A549 (cell line): Measurements from ENCODE around the gene MUC2. TPM values are rescaled to one million over a fixed set of nuclear protein-coding genes. Genes with fewer than 3 reads are reported as not detected.

ENCODE experiments used
- ATAC-seq, 2 experiments: fragments of 200-7000 bp in 1 of 2; fragments of >200 bp in 1 of 2; cut with Nextera tagmentation in 1 of 2; cut with Tn5 transposase in 1 of 2; 3 replicates each; pipeline versions ENCODE4 v1.8.0 to v1.9.1; 2018 to 2020; ENCODE audit warnings: mild to moderate bottlenecking in 1 of 2, moderate library complexity in 1 of 2
- CTCF ChIA-PET: fragments of 300-600 bp; sonication (Branson Sonifier 250); formaldehyde crosslinking; extraction: SDS; loops from one replicate; lab custom pipeline; 2021; ENCODE audit warnings: antibody characterized with exemption, inconsistent platforms; lab: Yijun Ruan, JAX
- POLR2A ChIA-PET: fragments of 350-600 bp; formaldehyde crosslinking; extraction: SDS; loops from one replicate; lab custom pipeline; 2021; ENCODE audit warnings: antibody characterized with exemption, inconsistent platforms; lab: Yijun Ruan, JAX
- DNase-seq, 2 experiments: peaks; one replicate each; pipeline versions ENCODE4 v3.0.0 to v3.0.0-alpha.2; 2011 to 2016; ENCODE audit warnings: low read depth in 1 of 2, low spot score in 1 of 2
- FAIRE-seq: peaks from 2 replicates; lab custom pipeline; 2011; peaks lifted over from hg19 to GRCh38; lab: Jason Lieb, UNC
- H3K27ac ChIP-seq, 2 experiments: fragments of >200 bp; sonication (Bioruptor Twin); formaldehyde crosslinking; 3 replicates each; pipeline ENCODE4 v1.5.1; 2016 to 2017
- H3K4me1 ChIP-seq: fragments of >200 bp; sonication (Bioruptor Twin); formaldehyde crosslinking; 3 replicates; pipeline ENCODE4 v1.6.1; 2016
- H3K4me2 ChIP-seq: fragments of >200 bp; sonication (Bioruptor Twin); formaldehyde crosslinking; 3 replicates; pipeline ENCODE4 v1.6.1; 2016
- H3K4me3 ChIP-seq: fragments of >200 bp; sonication (Bioruptor Twin); formaldehyde crosslinking; 3 replicates; pipeline ENCODE4 v1.5.1; 2016
- H3K9me3 ChIP-seq: fragments of >200 bp; sonication (Bioruptor Twin); formaldehyde crosslinking; 3 replicates; pipeline ENCODE4 v1.6.1; 2016
- BHLHE40 ChIP-seq: IDR thresholded peaks from 2 replicates; pipeline ENCODE4 v1.6.1; 2012; ENCODE audit warnings: low read depth, low read length, inconsistent platforms
- CBX8 ChIP-seq: fragments of 200-600 bp; sonication (generic); IDR thresholded peaks from 2 replicates; pipeline ENCODE4 v1.6.1; 2016
- CEBPB ChIP-seq, 2 experiments: fragments of >200 bp in 1 of 2; sonication (Bioruptor Twin) in 1 of 2; formaldehyde crosslinking in 1 of 2; IDR thresholded peaks; 2 replicates each; pipeline ENCODE4 v1.6.1; 2012 to 2016
- CHD2 ChIP-seq: fragments of 150-350 bp; IDR thresholded peaks from 2 replicates; pipeline ENCODE4 v1.6.1; 2014; ENCODE audit warnings: low read length; ENCODE audit not compliant: partially characterized antibody
- FOSB ChIP-seq: fragments of 250-450 bp; sonication (Bioruptor Pico); IDR thresholded peaks from 2 replicates; pipeline ENCODE4 v1.5.0; 2020; ENCODE audit warnings: mild to moderate bottlenecking, moderate library complexity
- NFE2L2 ChIP-seq: fragments of 150-350 bp; conservative IDR thresholded peaks from 2 replicates; pipeline ENCODE4 v1.6.1; 2014; ENCODE audit warnings: low read length
- PBX3 ChIP-seq: IDR thresholded peaks from 2 replicates; pipeline ENCODE4 v1.6.1; 2012
- POLR2AphosphoS2 ChIP-seq: conservative IDR thresholded peaks from 2 replicates; pipeline ENCODE4 v1.6.1; 2012; ENCODE audit warnings: low read length, improper control_type of control experiment, inconsistent platforms
- RFX5 ChIP-seq: fragments of 450-650 bp; IDR thresholded peaks from 2 replicates; pipeline ENCODE4 v1.7.1; 2014; ENCODE audit warnings: antibody characterized with exemption, mild to moderate bottlenecking, moderate library complexity
- TP53 ChIP-seq: fragments of 250-450 bp; sonication (Bioruptor Pico); IDR thresholded peaks from 2 replicates; pipeline ENCODE4 v1.5.0; 2021; ENCODE audit warnings: mild to moderate bottlenecking, moderate library complexity
- WGBS: methylation state at CpG from one replicate; pipeline ENCODE4 v1.1.6; 2017; ENCODE audit errors: missing lambda C conversion rate; 5-methylcytosine and 5-hydroxymethylcytosine counted together
- polyA plus RNA-seq, 4 experiments: library from polyadenylated mRNA; depleted of rRNA in 3 of 4; stranded (reverse); fragments of >200 nt; fragmentation: RNase III in 1 of 4; extraction: RNeasy Plus Mini Kit Qiagen cat#74134 plus additional on column Dnase treatment in 1 of 4; gene quantifications; 2 replicates in 3 of 4; 3 replicates in 1 of 4; pipeline ENCODE4 v1.2.3, GENCODE V29; 2011 to 2017
- TF ChIP-seq, protein P1 (sequence below): IDR thresholded peaks from 2 replicates; pipeline ENCODE4 v1.6.1; 2012
- TF ChIP-seq, protein P2 (sequence below): fragments of >200 bp; sonication (Bioruptor Twin); formaldehyde crosslinking; IDR thresholded peaks from 2 replicates; pipeline ENCODE4 v1.6.1; 2016
- TF ChIP-seq, protein P3 (sequence below): fragments of 200-600 bp; sonication (generic); IDR thresholded peaks from 2 replicates; pipeline ENCODE4 v1.6.1; 2016; ENCODE audit warnings: antibody characterized with exemption, mild to moderate bottlenecking, moderate library complexity
- TF ChIP-seq, protein P4 (sequence below): fragments of 150-350 bp; IDR thresholded peaks from 2 replicates; pipeline ENCODE4 v1.6.1; 2014; ENCODE audit warnings: low read depth, mild to moderate bottlenecking, low read length

The MUC2 gene
- polyA plus RNA-seq, 2 of the 4 experiments (the other 2 are of a cell fraction): 0.01 to 0.03 TPM

DNA sequence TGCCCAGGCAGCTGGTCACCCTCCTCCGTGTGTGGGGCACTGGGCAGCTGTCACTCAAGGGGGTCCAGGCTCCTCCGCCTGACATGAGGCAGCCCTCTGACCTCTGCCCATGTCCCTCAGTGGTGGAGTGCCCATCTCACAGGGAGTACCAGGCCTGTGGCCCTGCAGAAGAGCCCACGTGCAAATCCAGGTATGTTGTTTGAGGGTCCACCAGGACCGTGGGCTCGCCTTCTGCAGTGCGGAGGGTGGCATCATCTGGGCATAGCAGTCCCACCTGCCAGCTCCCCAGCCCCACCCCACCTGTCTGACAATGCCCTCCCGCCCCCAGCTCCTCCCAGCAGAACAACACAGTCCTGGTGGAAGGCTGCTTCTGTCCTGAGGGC lies 30.5 kb downstream of the MUC2 start:
- no peaks in the 10 kb centered on the region for H3K4me1 ChIP-seq
- FAIRE-seq (no peak), ATAC-seq (no peak), DNase-seq (no peak)
- ChIA-PET POLR2A (no interaction called here), CTCF (no interaction called here)
- H3K9me3 ChIP-seq: peaks cover 4% of the 10 kb centered on the region; the same call in 1 of the 3 replicates
- no peak overlapping the region for H3K4me3 ChIP-seq
- no peak overlapping the region for H3K27ac ChIP-seq
- 79% methylated on average over 5 of the region's 7 CpGs for WGBS
- no peak overlapping the region for H3K4me2 ChIP-seq
- no peak for TF ChIP-seq TP53
- TF ChIP-seq, protein P1, sequence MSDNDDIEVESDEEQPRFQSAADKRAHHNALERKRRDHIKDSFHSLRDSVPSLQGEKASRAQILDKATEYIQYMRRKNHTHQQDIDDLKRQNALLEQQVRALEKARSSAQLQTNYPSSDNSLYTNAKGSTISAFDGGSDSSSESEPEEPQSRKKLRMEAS: no peak
- TF ChIP-seq PBX3: no peak
- no peak for TF ChIP-seq POLR2AphosphoS2
- no peak for TF ChIP-seq RFX5
- TF ChIP-seq NFE2L2: no peak
- TF ChIP-seq CHD2: no peak
- TF ChIP-seq BHLHE40: no peak
- TF ChIP-seq, protein P2, sequence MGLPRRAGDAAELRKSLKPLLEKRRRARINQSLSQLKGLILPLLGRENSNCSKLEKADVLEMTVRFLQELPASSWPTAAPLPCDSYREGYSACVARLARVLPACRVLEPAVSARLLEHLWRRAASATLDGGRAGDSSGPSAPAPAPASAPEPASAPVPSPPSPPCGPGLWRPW: no peak

- no peak overlapping the region for H3K4me2 ChIP-seq
- no peaks in the 10 kb centered on the region for H3K4me1 ChIP-seq
- no peak overlapping the region for H3K27ac ChIP-seq
- FAIRE-seq (no peak), DNase-seq (no peak), ATAC-seq (no peak)
- ChIA-PET CTCF (no interaction called here), POLR2A (no interaction called here)
- H3K9me3 ChIP-seq: no peaks in the 10 kb centered on the region
- WGBS: 88% methylated on average over 1 of the region's 1 CpG
- no peak overlapping the region for H3K4me3 ChIP-seq
- TF ChIP-seq CEBPB (IDR thresholded peaks at IDR 0.05) (no peak), FOSB (CRISPR knock-in tag) (no peak), CBX8 (no peak), PBX3 (no peak)
- TF ChIP-seq, protein P3, sequence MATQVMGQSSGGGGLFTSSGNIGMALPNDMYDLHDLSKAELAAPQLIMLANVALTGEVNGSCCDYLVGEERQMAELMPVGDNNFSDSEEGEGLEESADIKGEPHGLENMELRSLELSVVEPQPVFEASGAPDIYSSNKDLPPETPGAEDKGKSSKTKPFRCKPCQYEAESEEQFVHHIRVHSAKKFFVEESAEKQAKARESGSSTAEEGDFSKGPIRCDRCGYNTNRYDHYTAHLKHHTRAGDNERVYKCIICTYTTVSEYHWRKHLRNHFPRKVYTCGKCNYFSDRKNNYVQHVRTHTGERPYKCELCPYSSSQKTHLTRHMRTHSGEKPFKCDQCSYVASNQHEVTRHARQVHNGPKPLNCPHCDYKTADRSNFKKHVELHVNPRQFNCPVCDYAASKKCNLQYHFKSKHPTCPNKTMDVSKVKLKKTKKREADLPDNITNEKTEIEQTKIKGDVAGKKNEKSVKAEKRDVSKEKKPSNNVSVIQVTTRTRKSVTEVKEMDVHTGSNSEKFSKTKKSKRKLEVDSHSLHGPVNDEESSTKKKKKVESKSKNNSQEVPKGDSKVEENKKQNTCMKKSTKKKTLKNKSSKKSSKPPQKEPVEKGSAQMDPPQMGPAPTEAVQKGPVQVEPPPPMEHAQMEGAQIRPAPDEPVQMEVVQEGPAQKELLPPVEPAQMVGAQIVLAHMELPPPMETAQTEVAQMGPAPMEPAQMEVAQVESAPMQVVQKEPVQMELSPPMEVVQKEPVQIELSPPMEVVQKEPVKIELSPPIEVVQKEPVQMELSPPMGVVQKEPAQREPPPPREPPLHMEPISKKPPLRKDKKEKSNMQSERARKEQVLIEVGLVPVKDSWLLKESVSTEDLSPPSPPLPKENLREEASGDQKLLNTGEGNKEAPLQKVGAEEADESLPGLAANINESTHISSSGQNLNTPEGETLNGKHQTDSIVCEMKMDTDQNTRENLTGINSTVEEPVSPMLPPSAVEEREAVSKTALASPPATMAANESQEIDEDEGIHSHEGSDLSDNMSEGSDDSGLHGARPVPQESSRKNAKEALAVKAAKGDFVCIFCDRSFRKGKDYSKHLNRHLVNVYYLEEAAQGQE: no peak
Observed at GRCh38 chr11:1106387-1106786, 31.7 kb downstream of the MUC2 start.

GRCh38 chr11:1107316-1108245 lies 32.9 kb downstream of the MUC2 start:
- Histone ChIP-seq H3K9me3 (no peaks in the 10 kb centered on the region), H3K4me3 (no peak overlapping the region), H3K4me1 (no peaks in the 10 kb centered on the region), H3K4me2 (no peak overlapping the region), H3K27ac (no peak overlapping the region)
- 77% methylated on average over 18 of the region's 32 CpGs for WGBS
- no peak for ATAC-seq
- ChIA-PET CTCF (no interaction called here), POLR2A (no interaction called here)
- DNase-seq: no peak
- TF ChIP-seq, protein P4, sequence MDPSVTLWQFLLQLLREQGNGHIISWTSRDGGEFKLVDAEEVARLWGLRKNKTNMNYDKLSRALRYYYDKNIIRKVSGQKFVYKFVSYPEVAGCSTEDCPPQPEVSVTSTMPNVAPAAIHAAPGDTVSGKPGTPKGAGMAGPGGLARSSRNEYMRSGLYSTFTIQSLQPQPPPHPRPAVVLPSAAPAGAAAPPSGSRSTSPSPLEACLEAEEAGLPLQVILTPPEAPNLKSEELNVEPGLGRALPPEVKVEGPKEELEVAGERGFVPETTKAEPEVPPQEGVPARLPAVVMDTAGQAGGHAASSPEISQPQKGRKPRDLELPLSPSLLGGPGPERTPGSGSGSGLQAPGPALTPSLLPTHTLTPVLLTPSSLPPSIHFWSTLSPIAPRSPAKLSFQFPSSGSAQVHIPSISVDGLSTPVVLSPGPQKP: no peak
- no peak for FAIRE-seq
